NCI-H187 (cell line): ENCODE data around the gene PPP4R4.
"Not testable (repeated sequence)": the region's sequence is repeated elsewhere in the genome, so short reads cannot be mapped to it uniquely, and the experiment has no call there.

Experiments used
- DNase-seq, 2 experiments: peaks; one replicate each; lab custom pipeline; 2025; lab: John Stamatoyannopoulos, UW

Gene PPP4R4

DNA sequence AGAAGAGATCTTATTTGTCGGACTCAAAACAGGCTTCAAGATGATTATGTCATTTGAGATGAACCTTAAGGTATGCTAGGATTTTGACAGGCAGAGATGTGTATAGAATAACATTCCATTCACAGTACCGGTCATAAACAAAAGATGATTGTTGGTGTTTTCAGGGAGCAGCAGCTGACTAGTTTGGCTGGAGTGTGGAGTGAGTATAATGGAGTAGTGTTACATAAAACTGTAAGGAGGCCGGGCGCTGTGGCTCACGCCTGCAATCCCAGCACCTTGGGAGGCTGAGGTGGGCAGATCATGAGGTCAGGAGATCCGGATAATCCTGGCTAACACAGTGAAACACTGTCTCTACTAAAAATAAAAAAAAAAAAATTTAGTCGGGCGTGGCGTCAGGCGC, 95.0 kb downstream of the PPP4R4 start:
- no peak for DNase-seq

- not testable (repeated sequence) for DNase-seq
These were observed 102.9 kb downstream of the PPP4R4 start for GRCh38 chr14:94276898-94277561.

DNA sequence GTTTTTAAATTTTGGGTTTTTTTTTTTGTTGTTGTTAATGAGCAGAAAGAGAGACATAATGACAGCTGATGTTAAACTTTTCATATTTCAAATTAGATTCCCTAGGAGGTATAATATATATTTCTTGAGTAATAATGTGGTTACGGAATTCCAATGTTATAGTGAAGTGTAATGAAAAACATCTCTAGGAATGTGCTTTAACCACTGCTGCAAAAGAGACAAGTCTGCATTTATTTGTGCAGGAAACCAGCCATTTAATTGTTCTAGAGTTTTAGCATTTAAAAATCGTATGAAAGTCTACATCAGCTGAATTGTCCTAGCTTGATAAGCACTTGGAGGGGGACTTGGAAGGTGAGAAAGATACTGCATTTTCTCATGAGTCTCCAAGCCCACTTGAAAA, 104.6 kb downstream of the PPP4R4 start:
- DNase-seq = no peak

GRCh38 chr14:94282991-94283723, 109.0 kb downstream of the PPP4R4 start:
- no peak for DNase-seq

- DNase-seq = no peak
These were observed 110.1 kb downstream of the PPP4R4 start for GRCh38 chr14:94284221-94284620.

DNA sequence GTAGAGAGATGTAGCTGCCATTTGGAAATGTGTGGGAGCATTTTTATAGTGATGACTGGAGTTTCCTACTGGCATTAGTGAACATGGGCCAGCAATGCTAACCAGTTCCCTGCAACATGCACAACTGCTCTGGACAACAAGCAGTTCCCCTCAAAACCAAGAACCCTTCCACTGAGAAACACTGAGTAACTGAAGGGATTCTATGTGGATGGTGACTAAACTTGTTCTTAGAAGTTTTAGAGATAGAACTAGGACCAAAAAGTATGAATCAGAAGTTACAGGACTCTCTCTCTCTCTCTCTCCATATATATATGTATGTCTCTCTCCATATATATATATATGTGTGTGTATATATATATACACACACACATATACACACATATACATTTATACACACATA, 111.0 kb downstream of the PPP4R4 start:
- no peak for DNase-seq

DNA sequence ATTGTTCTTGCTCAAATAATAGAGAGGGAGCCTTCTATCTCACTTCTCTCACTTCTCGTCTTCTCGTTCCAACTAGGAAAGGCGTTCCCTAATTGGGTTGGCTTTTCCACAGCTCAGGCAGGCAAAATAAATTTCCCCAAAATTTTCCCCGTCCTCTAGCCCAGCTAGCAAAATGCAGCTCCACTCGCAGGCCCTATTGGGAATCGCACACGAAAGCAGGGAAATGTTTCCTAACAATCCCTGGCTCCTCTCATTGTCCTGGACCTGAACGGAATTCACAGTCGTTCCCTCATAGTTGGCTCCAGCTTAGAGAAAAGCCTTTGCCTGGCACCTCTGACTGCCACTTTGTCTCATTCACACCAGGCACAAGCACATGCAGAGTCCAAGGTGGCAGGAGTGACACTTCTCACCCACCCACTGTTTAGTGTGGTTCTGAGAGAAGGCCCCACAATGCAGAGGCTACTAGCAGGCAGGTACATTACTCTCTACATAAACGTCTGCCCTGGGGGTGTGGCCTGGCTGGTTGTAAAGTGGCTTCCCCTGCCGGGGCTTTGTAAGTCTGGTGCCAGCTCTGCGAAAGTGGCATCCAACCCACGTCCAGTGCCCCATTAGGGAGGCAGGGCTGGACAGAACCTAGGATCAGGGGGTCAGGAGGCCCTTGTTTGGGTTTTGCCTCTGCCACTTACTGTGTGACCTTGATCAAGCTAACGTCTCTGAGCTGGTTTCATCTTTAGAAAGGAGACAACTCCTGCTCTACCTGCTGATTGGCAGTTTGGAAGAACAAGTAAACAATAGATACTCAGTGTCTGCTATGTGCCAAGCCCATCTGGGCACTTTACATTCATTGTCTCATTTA, 114.7 kb downstream of the PPP4R4 start:
- DNase-seq = no peak

GRCh38 chr14:94290197-94290596, 116.1 kb downstream of the PPP4R4 start:
- DNase-seq = no peak

DNA sequence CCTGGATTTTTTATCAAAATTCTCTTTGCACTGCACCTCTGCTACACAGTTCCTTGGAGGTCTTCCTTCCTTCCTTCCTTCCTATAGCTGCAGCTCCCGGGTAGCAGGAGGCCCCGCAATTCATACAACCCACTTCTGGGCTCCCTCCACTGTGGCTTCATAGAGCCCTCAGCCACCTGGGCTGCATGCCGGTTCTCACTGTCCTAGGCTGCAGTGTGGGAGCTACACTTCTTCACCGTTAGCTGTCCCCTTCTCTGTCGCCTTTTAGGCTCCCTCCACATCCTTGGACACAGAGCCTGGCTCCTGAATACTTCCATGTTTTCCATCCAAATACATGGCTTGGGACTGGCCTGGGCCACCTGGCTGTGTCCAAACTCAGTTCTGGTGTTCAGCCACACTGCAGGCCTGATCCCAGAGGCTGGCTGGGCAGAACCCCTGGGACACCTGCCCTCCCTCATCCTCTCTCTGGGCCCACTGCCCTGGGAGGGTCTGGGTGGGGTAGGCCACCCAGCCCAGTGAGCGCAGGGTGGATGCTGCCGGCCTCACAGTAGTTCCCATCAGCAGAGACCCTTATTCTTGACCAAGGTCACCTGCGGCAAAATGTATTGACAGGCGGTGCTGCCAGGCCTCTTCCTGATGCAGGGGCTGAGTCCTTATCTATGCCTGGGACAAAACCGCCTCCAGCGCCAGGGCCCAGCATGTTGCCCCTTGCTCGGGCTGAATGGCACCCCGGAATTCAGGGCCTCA, 117.2 kb downstream of the PPP4R4 start:
- no peak for DNase-seq

DNA sequence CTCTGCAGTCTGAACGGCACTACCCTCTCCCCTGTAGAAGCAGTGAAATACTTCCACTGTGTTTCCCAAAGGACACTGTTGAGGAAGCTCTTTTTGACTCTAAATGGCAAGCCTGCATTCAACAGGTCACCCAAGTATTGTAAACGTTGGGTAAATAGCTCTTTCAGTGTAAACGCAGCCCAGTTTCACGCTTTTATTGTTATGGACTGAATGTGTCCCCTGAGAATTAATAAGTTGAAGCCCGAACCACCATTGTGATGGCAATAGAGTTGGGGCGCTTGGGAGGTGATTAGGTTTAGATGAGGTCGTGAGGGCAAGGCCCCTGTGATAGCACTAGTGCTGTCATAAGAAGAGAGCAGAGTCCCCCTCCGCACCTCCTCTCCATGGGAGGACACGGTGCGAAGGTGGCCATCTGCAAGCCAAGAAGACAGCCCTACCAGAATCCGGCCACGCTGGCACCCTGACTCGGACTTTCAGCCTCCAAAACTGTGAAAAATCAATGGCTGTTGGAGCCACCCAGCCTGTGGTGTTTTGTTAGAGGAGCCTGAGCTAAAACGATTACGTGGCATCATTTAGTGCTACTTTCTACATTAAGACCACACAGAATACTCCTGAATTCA, 117.9 kb downstream of the PPP4R4 start:
- no peak for DNase-seq

GRCh38 chr14:94292526-94292871, 118.4 kb downstream of the PPP4R4 start:
- DNase-seq = no peak

GRCh38 chr14:94292872-94293577, 118.9 kb downstream of the PPP4R4 start, which contains the start of gene SERPINA10:
TSS of gene SERPINA10 (minus strand) at chr14:94293268. CDS start at chr14:94290593, 2,675 bp downstream.
- DNase-seq = no peak

DNA sequence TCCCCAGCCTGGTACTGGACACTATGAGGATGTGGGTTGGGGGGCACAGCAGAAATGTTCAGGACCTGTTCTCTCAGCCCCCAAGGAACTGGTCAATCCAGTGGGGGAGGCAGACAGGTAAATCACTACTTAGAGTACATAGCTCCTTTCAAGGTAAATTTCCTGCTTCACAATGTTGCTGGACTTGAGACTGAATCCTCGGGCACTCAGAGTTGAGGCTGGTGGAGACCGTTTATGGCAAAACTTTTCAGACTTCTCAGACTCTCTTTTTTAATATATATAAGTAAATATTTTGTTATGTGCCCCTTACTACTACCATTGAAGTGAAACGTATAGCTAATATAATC, 119.4 kb downstream of the PPP4R4 start:
- DNase-seq = no peak

GRCh38 chr14:94295360-94296180, 121.4 kb downstream of the PPP4R4 start:
- DNase-seq = no peak

DNA sequence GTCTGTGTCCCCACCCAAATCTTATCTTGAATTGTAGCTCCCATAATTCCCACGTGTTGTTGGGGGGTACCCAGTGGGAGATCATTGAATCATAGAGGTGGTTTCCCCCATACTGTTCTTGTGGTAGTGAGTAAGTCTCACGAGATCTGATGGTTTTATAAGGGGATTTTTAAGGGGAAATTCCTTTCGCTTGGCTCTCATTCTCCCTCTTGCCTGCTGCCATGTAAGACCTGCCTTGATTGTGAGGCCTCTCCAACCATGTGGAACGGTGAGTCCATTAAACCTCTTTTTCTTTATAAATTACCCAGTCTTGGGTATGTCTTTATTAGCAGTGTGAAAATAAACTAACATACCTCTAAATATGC, 122.0 kb downstream of the PPP4R4 start:
- not testable (repeated sequence) for DNase-seq

- DNase-seq = no peak
These were observed 124.0 kb downstream of the PPP4R4 start for GRCh38 chr14:94298130-94298529.

- DNase-seq = no peak
These were observed 129.0 kb downstream of the PPP4R4 start for GRCh38 chr14:94303111-94303510.

GRCh38 chr14:94304243-94304642, 130.1 kb downstream of the PPP4R4 start:
- DNase-seq = no peak

GRCh38 chr14:94305620-94306019, 131.5 kb downstream of the PPP4R4 start:
- no peak for DNase-seq
